Measurements from ENCODE around the gene DLGAP1.
A peak's percentile ranks its signal among the peaks of the same experiment; 100 is the strongest.

DLGAP1 gene

DNA sequence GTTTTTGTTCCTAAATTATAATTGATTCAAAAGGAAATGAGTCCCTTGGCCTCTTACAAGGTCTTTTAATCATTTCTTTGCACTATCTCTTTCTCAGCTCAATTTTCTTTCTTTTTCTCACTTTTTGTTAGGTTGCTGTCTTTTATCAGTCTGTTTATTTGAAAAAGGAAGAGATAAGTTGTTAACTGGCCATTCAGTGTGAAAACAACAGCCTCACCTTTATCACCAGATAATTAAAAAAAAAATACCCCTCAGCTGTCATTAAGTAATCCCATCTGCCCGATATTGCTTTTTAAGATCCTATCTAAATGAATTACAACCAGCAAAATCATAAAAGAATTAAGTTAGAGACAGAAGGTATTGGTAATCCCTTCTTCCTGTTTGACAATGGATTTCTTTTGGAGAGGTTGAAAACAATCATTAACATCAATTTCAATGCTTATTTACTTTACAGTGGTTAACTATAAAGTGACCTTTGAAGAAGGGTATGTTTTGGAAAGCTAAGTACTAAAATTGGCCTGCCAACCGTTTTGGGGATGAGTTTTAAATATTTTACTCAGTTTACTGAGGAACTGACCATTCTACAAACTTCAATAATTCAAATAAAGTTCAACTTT, 900.2 kb downstream of the DLGAP1 start:
- no peak for DNase-seq

DNA sequence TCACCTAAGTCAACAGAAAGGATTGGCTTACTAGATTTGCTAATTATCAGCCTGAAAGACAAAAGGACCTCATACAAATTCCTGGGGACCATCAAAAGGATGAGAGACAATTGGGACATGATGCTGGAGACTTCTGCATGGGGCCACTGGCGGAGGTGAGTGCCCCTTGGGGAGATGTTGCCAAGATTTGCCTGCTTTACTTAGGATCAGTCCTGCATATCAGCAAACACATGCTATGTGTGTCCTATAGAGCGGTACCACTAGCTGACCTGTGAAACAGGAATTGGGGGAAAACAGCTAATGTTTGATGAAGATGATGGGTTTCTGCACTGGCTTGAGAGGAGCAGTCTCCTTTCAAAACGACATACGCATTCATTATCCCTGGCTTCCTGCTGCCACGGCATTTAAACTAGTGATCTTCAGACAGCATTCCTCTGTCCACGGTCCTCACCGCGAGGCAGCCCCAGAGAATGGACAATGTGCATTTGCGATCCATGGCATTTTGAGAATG, 901.0 kb downstream of the DLGAP1 start:
- DNase-seq: no peak

GRCh38 chr18:3552305-3552704, 902.8 kb downstream of the DLGAP1 start:
- no peak for DNase-seq

- DNase-seq: no peak
Measured at GRCh38 chr18:3547891-3548615, 907.1 kb downstream of the DLGAP1 start.

DNA sequence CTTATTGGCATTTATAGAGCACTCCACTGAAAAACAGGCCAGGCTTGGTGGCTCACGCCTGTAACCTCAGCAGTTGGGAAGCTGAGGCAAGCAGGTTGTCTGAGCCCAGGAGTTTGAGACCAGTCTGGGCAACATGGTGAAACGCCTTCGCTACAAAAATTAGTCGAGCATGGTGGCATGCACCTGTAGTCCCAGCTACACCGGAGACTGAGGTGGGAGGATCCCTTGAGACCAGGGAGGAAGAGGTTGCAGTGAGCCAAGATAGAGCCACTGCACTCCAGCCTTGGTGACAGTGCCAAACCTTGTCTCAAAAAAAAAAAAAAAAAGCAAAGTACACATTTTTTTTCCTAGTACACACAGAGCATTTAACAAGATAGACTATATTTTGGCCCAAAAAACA, 909.0 kb downstream of the DLGAP1 start:
- no peak for DNase-seq

DNA sequence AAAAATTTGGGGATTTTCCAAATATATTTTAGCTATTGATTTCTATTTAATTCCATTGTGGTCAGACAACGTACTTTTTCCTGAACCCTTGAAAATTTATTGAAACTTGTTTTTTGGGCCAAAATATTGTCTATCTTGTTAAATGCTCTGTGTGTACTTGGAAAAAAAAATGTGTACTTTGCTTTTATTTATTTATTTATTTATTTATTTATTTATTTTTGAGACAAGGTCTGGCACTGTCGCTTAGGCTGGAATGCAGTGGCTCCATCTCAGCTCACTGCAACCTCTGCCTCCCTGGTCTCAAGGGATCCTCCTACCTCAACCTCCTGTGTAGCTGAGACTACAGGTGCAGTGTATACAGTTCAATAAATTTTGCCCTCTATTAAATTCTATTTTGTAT, 910.6 kb downstream of the DLGAP1 start:
- no peak for DNase-seq

GRCh38 chr18:3541549-3542386, 913.3 kb downstream of the DLGAP1 start:
- DNase-seq: peak; percentile 2

- no peak for DNase-seq
Measured at GRCh38 chr18:3540805-3541548, 914.1 kb downstream of the DLGAP1 start.

- DNase-seq: peak; percentile 13
Measured at GRCh38 chr18:3538954-3539617, 916.0 kb downstream of the DLGAP1 start.

DNA sequence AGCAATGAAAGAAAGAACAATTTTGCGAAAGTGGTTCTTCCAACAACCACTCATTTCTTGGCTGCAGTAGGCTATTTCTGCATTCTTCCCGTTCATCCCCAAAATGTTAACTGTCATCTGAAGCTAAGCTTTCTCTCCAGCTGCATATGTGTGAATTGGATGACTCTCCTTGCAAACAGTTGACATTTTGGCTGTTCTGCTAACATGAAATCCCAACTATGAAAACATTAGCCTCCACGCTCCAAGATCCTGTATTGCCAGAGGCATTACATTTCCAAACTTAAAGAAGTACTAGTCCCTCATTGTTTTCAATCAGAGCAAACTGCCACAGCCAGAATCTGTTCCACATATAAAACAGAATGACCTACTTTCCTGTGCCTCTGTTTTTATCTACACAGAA, 916.7 kb downstream of the DLGAP1 start:
- no peak for DNase-seq

- no peak for DNase-seq
Measured at GRCh38 chr18:3530807-3531206, 924.3 kb downstream of the DLGAP1 start.

DNA sequence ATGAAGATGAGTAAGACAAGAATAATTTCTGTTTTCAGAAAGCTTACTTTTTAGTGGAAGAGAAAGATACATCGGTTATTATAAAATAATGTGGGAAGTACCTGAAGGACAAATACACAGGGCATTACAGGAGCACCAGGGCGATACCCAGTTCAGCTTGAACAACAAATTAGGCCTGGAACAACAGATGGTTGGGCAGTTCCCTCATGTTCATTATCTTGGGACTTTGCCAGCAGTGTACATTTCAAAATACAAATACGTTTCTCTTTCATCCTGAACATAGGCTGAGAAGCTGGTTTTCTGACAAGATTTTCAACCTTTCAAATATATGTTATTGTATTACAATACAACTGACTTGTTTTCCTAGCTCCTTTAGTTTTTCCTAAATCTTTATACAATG, 925.5 kb downstream of the DLGAP1 start:
- no peak for DNase-seq

GRCh38 chr18:3529077-3529476, 926.0 kb downstream of the DLGAP1 start:
- no peak for DNase-seq

GRCh38 chr18:3528231-3528630, 926.9 kb downstream of the DLGAP1 start:
- DNase-seq: no peak

DNA sequence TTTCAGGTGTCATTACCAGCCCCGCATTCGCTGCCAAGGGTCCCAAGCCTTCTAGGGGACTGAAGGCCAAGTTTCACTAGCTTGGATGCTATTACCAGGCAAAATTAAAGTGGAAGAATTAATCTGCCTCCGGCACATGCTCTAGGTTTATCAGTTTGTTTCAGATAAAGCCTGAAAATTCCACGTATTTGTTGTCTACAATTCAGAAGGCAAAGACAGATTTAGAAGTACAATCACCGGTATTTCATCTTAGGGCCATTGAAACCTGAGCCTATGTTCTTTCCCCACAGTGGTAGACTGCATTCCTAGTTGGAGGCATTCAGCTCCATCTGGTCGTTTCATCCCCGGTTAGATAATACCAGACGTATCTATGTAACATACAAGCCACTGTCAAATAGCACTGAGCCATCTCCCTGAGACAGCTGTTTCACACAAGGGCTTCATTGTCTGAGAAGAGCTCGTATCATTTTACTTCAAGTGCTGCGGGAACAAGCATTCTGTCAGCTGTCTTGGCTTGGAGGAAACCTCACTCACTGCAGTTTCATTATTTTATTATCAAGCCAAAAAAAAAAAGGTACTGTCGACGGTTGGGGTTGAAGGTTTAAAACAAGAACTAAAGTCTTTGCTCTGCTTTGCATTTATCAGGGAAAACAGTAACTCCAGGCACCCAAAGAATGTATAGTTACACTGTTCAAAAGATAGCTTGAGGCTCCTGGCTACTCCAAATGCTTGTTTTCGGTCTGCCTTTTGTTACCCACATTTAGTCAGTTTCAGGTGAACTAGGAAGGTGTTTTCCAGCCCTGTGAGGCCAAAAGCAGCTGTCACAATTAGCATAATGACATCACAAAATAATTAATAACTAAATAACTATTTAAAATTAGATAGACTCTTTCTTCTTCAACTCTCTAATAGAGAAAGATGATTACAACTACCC, 928.4 kb downstream of the DLGAP1 start:
- no peak for DNase-seq

DNA sequence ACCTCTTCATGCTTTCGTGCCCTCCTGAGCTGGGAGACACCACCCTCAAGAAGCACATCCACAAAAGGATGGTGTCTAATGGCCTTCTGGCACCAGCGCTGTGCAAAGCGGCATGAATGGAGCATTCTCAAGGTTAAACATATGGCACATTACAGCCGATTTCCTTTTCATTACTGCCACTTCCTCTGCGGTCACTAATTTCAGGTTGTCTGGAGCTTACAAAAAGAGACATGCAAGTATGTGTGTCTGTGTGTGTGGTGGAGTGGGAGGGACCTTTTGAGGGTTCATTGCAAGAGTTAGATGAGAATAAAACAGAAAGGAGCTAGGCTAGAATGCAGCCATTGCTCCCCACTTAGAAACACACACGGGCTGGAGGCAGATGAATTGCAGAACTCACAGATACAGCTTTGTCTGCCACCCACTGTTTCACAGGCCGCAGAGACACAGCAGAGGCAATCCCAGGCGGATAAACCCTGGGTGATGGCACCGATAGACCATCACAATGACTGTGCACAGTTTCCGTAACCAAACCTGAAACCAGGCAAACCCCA, 929.2 kb downstream of the DLGAP1 start:
- peak; percentile 95 for DNase-seq

DNA sequence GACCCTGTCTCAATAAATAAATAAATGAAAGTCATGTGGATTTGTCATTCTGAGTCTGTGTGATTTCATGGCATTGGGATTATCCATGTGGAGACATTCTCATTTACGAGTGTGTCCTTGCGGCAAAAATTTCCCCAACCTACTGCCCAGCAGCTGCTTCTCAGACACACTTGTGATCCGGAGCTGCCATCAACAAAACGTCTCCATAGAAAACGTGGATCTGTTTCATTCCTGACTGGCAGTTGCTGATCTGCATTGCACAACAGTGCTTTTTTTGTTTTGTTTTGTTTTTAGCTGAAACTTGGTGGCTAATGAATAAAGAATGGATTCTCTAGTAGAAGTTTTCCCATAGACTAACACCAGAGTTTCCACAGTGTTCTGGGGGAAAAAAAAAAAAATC, 930.4 kb downstream of the DLGAP1 start:
- DNase-seq: no peak

GRCh38 chr18:3520230-3521085, 934.6 kb downstream of the DLGAP1 start:
- no peak for DNase-seq

GRCh38 chr18:3514312-3515216, 940.5 kb downstream of the DLGAP1 start:
- DNase-seq: no peak
